Activated naive CD8-positive, alpha-beta T cell treated with anti-CD3 and anti-CD28 coated beads, Interleukin-2, amount 50 U/mL, for 16 hours (primary cell): ENCODE data around the gene EDC3.
A peak's percentile ranks its signal among the peaks of the same experiment; 100 is the strongest.

Experiments
- DNase-seq: peaks from one replicate; pipeline ENCODE4 v3.0.0-alpha.2; 2020; ENCODE audit warnings: low read depth, low spot score

Gene EDC3

GRCh38 chr15:74626752-74627692 is 68.8 kb downstream of the EDC3 start:
- no peak for DNase-seq

GRCh38 chr15:74626336-74626735 is 69.5 kb downstream of the EDC3 start:
- DNase-seq, result no peak

- DNase-seq, result no peak
These were observed 70.1 kb downstream of the EDC3 start for GRCh38 chr15:74625693-74626092.

- DNase-seq, result no peak
These were observed 71.7 kb downstream of the EDC3 start for GRCh38 chr15:74624020-74624602.

- no peak for DNase-seq
These were observed 73.1 kb downstream of the EDC3 start for GRCh38 chr15:74622758-74623157.

GRCh38 chr15:74621936-74622335 is 73.9 kb downstream of the EDC3 start:
- DNase-seq, result no peak

- no peak for DNase-seq
These were observed 74.3 kb downstream of the EDC3 start for GRCh38 chr15:74621546-74621920.

GRCh38 chr15:74620636-74621545 is 74.9 kb downstream of the EDC3 start:
- DNase-seq, result peak; percentile 64

- no peak for DNase-seq
These were observed 75.7 kb downstream of the EDC3 start for GRCh38 chr15:74619916-74620635.

GRCh38 chr15:74618841-74619596 is 76.8 kb downstream of the EDC3 start:
- DNase-seq, result no peak

- no peak for DNase-seq
These were observed 78.8 kb downstream of the EDC3 start for GRCh38 chr15:74616996-74617395.

- DNase-seq, result peak; percentile 25
These were observed 79.4 kb downstream of the EDC3 start for GRCh38 chr15:74616366-74616939.

GRCh38 chr15:74615508-74616365 is 80.1 kb downstream of the EDC3 start, which contains the start of gene CLK3:
Gene CLK3, plus strand, starts transcription at chr15:74615836. Its CDS starts 3,361 bp downstream, at chr15:74619197.
- DNase-seq, result peak; percentile 90

- DNase-seq, result peak; percentile 72
These were observed 80.9 kb downstream of the EDC3 start for GRCh38 chr15:74614744-74615507.

- DNase-seq, result no peak
These were observed 81.7 kb downstream of the EDC3 start for GRCh38 chr15:74613953-74614743.

- no peak for DNase-seq
These were observed 82.5 kb downstream of the EDC3 start for GRCh38 chr15:74613089-74613952.

GRCh38 chr15:74612677-74613076 is 83.1 kb downstream of the EDC3 start:
- DNase-seq, result no peak
